Esophagus (tissue), 2 donors: ENCODE results near the gene DMAP1. TPM values are rescaled to one million over a fixed set of nuclear protein-coding genes. Genes with fewer than 3 reads are reported as not detected.

ENCODE experiments used
- H3K27ac ChIP-seq, 2 donors: one replicate each; pipeline ENCODE4 v1.5.1; 2013; ENCODE audit warnings: low read depth in 2 of 2, mild to moderate bottlenecking in 2 of 2, inconsistent platforms in 1 of 2, low read length in 1 of 2, moderate library complexity in 1 of 2
- H3K27me3 ChIP-seq, 2 donors: one replicate each; pipeline ENCODE4 v1.6.1; 2013; ENCODE audit warnings: low read length in 2 of 2, control low read depth in 1 of 2, mild to moderate bottlenecking in 1 of 2; ENCODE audit not compliant: insufficient read depth in 2 of 2, control insufficient read depth in 1 of 2
- H3K36me3 ChIP-seq, 2 donors: one replicate each; pipeline ENCODE4 v1.6.1; 2013; ENCODE audit warnings: low read length in 1 of 2; ENCODE audit not compliant: control insufficient read depth in 2 of 2, insufficient read depth in 2 of 2
- H3K4me1 ChIP-seq, 2 donors: one replicate each; pipeline ENCODE4 v1.6.1; 2013; ENCODE audit warnings: low read length in 1 of 2; ENCODE audit not compliant: control insufficient read depth in 2 of 2, insufficient read depth in 2 of 2
- H3K4me3 ChIP-seq, 2 donors: one replicate each; pipeline ENCODE4 v1.5.1; 2013; ENCODE audit warnings: low read length in 2 of 2, mild to moderate bottlenecking in 2 of 2, low read depth in 1 of 2, moderate library complexity in 1 of 2
- H3K9me3 ChIP-seq, 2 donors: one replicate each; pipeline ENCODE4 v1.6.1; 2013; ENCODE audit warnings: mild to moderate bottlenecking in 2 of 2, low read depth in 1 of 2, low read length in 1 of 2, moderate library complexity in 1 of 2; ENCODE audit not compliant: control insufficient read depth in 2 of 2, insufficient read depth in 1 of 2
- WGBS, 2 donors: extraction: QIAGEN DNeasy Blood & Tissue Kit; methylation state at CpG; one replicate each; pipeline ENCODE4 v1.1.7; 2013; 5-methylcytosine and 5-hydroxymethylcytosine counted together
- polyA plus RNA-seq, 2 donors: library from polyadenylated mRNA; stranded (reverse); fragments of 200-250 nt; gene quantifications; one replicate each; pipeline ENCODE4 v1.2.3, GENCODE V29; 2013
- donor health status: healthy with polysubstance abuse.
- donor health status: Bipolar disorder and iron deficiency.

The DMAP1 gene
- polyA plus RNA-seq, 2 donors: 21.8 to 27.8 TPM

- Histone ChIP-seq H3K9me3 (no peaks in the 10 kb centered on the region), H3K27me3 (no peaks in the 10 kb centered on the region), H3K4me3 (no peak overlapping the region), H3K36me3 (peaks cover 22 to 32% of the 10 kb centered on the region in 2 donors), H3K27ac (no peak overlapping the region), H3K4me1 (no peaks in the 10 kb centered on the region)
- 86% methylated on average over 11 of the region's 11 CpGs for WGBS, 2 donors
These were observed 9.9 kb downstream of the DMAP1 start for GRCh38 chr1:44223187-44223610.

- Histone ChIP-seq H3K36me3 (peaks cover 6 to 9% of the 10 kb centered on the region in 2 donors), H3K4me3 (no peak overlapping the region), H3K9me3 (no peaks in the 10 kb centered on the region), H3K4me1 (peaks cover 0 to 2% of the 10 kb centered on the region in 2 donors), H3K27me3 (no peaks in the 10 kb centered on the region), H3K27ac (no peak overlapping the region)
- 96 to 97% methylated on average over 2 of the region's 2 CpGs for WGBS, 2 donors
These were observed 12.5 kb downstream of the DMAP1 start for GRCh38 chr1:44225761-44226160.

DNA sequence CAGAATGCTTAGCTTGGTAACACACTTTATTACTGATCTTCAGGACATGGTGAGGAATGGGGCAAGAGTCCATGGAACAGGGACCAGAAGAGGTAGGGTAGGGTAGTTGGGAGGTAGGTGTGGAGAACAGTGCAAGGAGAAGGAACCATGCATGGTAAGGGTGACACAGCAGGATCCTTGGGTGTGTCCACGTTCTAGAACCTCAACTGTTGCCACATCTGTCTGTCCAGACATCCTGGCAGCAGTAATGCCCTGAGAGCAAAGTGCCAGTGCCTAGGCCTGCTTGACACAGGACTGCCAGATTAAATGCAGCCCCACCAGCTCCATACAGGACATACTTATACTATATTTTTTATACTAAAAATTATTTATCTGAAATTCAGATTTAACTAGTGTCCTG is 13.9 kb downstream of the DMAP1 start:
- H3K9me3 ChIP-seq: no peaks in the 10 kb centered on the region
- no peak overlapping the region for H3K27ac ChIP-seq
- 36 to 69% methylated on average over 1 of the region's 1 CpG for WGBS, 2 donors
- H3K36me3 ChIP-seq: peaks cover 0 to 2% of the 10 kb centered on the region in 2 donors
- H3K4me1 ChIP-seq: peaks cover 0 to 2% of the 10 kb centered on the region in 2 donors
- H3K27me3 ChIP-seq: no peaks in the 10 kb centered on the region
- H3K4me3 ChIP-seq: no peak overlapping the region

DNA sequence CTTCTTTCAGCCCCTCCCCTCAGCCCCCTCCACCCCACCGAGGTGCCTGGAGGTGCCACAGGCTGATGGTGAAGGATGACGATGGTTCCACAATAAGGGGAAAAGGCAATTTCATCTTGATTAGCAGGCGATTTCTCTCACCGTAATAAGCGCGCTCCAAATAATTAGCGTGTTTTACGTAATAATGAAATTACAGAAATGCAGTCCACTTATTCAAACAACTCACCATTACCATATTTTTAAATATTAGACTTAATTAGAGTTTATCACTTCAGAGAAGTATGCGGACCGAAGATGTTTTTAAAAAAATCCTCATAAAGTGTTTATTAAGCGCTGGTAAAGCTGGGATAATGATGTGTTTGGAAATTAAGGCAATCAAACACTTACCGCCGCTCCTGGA is 14.9 kb downstream of the DMAP1 start:
- peaks cover 0 to 2% of the 10 kb centered on the region in 2 donors for H3K36me3 ChIP-seq
- no peaks in the 10 kb centered on the region for H3K27me3 ChIP-seq
- H3K27ac ChIP-seq: no peak overlapping the region
- peaks cover 0 to 2% of the 10 kb centered on the region in 2 donors for H3K4me1 ChIP-seq
- 96 to 97% methylated on average over 13 of the region's 13 CpGs for WGBS, 2 donors
- H3K9me3 ChIP-seq: no peaks in the 10 kb centered on the region
- H3K4me3 ChIP-seq: no peak overlapping the region

DNA sequence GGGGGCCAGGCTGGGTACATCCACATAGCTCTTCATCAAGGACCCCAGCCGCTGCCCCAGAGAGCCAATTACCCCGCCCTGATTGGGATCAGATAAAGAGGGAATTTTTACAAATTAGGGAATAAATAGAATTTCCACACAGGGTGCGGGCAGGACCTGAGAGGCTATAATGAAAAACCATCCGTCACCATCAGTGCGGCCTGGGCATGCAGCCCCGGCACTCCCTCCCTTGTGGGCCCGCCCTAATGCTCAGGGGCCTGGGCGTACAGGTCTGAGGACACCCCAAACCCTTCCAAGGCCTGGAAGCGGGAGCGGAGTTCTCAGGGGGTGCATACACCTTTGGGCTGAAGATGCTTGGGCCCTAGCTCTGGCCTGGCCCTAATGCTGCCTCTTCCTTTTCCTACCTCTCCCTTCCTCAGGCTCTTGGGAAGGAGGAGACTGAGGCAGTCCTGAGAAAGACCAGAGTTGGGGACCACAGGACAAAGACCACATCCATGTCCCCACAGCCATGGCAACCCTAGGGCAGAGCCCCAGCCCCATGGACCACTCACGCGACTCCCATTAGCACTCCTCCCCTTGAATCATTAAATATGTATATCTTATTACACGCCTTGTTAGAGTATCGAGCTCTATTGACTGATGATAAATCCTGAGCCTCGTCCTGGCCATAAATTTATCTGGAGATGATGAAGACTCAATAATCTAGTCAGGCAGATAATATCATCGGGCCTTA is 16.3 kb downstream of the DMAP1 start:
- 95 to 96% methylated on average over 16 of the region's 16 CpGs for whole genome bisulfite sequencing, 2 donors

DNA sequence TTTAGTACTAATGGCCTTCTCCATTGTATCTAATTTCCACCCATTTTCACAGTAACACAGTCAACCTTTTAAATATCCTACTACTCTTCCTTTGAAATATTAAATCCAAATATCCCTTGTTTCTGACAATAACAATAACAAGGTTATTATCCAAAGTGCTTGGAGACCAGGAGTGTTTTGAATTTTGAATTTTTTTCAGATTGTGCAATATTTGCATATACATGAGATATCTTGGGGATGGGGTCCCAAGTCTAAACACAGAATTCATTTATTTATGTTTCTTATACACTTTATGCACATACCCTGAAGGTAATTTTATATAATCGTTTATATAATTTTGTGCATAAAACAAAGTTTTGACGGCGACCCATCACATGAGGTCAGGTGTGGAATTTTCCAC is 17.5 kb downstream of the DMAP1 start:
- Histone ChIP-seq H3K9me3 (no peaks in the 10 kb centered on the region), H3K4me1 (peaks cover 0 to 2% of the 10 kb centered on the region in 2 donors), H3K27ac (no peak overlapping the region), H3K4me3 (no peak overlapping the region), H3K36me3 (peaks cover 0 to 2% of the 10 kb centered on the region in 2 donors), H3K27me3 (no peaks in the 10 kb centered on the region)
- 86 to 93% methylated on average over 3 of the region's 3 CpGs for WGBS, 2 donors

More for the DNA sequence above, 16.3 kb downstream of the DMAP1 start:
- peaks cover 0 to 2% of the 10 kb centered on the region in 2 donors for H3K4me1 ChIP-seq
- H3K36me3 ChIP-seq: peaks cover 0 to 2% of the 10 kb centered on the region in 2 donors
- no peaks in the 10 kb centered on the region for H3K9me3 ChIP-seq
- H3K27me3 ChIP-seq: no peaks in the 10 kb centered on the region
- H3K4me3 ChIP-seq: no peak overlapping the region
- H3K27ac ChIP-seq: no peak overlapping the region

DNA sequence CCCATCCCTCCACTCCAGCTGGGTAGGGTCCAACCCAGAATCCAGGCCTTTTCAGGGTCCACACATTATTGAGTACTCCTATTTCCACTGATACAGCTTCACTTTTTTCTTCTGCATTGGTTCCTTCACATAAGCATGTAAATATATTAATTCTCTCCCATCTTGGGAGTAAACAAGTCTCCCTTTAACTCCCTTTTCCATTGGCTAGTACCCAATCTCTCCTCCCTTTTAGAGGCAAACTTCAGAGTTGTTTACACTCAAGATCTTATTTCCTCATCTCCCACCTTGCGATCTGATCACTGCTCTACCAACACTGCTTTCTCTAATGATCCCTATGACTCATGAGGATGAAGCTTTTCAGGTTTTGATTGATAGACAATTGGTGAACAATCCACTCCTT is 20.3 kb downstream of the DMAP1 start:
- H3K27me3 ChIP-seq: no peaks in the 10 kb centered on the region

GRCh38 chr1:44235808-44236207 is 22.5 kb downstream of the DMAP1 start:
- WGBS, 2 donors: 89 to 94% methylated on average over 5 of the region's 5 CpGs
- no peak overlapping the region for H3K4me3 ChIP-seq
- peaks cover 0 to 3% of the 10 kb centered on the region in 2 donors for H3K4me1 ChIP-seq
- peaks cover 0 to 2% of the 10 kb centered on the region in 2 donors for H3K36me3 ChIP-seq
- no peak overlapping the region for H3K27ac ChIP-seq
- no peaks in the 10 kb centered on the region for H3K9me3 ChIP-seq
- H3K27me3 ChIP-seq: no peaks in the 10 kb centered on the region

More for the DNA sequence above, 20.3 kb downstream of the DMAP1 start:
- Histone ChIP-seq H3K4me3 (no peak overlapping the region), H3K4me1 (peaks cover 0 to under 1% of the 10 kb centered on the region in 2 donors), H3K9me3 (no peaks in the 10 kb centered on the region), H3K27ac (no peak overlapping the region), H3K36me3 (peaks cover 0 to 2% of the 10 kb centered on the region in 2 donors)
- WGBS, 2 donors: 83 to 95% methylated on average over 1 of the region's 1 CpG

- H3K4me1 ChIP-seq: peaks cover 0 to 4% of the 10 kb centered on the region in 2 donors
- 91 to 95% methylated on average over 8 of the region's 8 CpGs for WGBS, 2 donors
- H3K36me3 ChIP-seq: peaks cover 0 to 3% of the 10 kb centered on the region in 2 donors
- H3K27ac ChIP-seq: no peak overlapping the region
- H3K27me3 ChIP-seq: no peaks in the 10 kb centered on the region
- no peaks in the 10 kb centered on the region for H3K9me3 ChIP-seq
- no peak overlapping the region for H3K4me3 ChIP-seq
These were observed 23.4 kb downstream of the DMAP1 start for GRCh38 chr1:44236490-44237272.
